ENCODE measurements around the gene TBX6.
A peak's percentile ranks its signal among the peaks of the same experiment; 100 is the strongest.
"Not testable (repeated sequence)": the region's sequence is repeated elsewhere in the genome, so short reads cannot be mapped to it uniquely, and the experiment has no call there.

Gene TBX6

GRCh38 chr16:30065943-30066760 lies 25.6 kb downstream of the TBX6 start:
- no peak for DNase-seq

- DNase-seq = peak; percentile 97
These were observed 26.4 kb downstream of the TBX6 start, which contains the start of gene ALDOA for GRCh38 chr16:30065102-30065942. TSS of gene ALDOA (plus strand) at chr16:30065760. CDS start at chr16:30066898, 1,138 bp downstream.

GRCh38 chr16:30064729-30065101 lies 27.0 kb downstream of the TBX6 start:
- no peak for DNase-seq

- peak; percentile 51 for DNase-seq
These were observed 27.6 kb downstream of the TBX6 start for GRCh38 chr16:30063893-30064728.

- DNase-seq = no peak
These were observed 28.3 kb downstream of the TBX6 start for GRCh38 chr16:30063278-30063892.

GRCh38 chr16:30060836-30061554 lies 30.7 kb downstream of the TBX6 start:
- no peak for DNase-seq

- no peak for DNase-seq
These were observed 31.4 kb downstream of the TBX6 start for GRCh38 chr16:30060346-30060745.

- DNase-seq = no peak
These were observed 36.7 kb downstream of the TBX6 start for GRCh38 chr16:30054959-30055553.

- no peak for DNase-seq
These were observed 37.3 kb downstream of the TBX6 start for GRCh38 chr16:30054451-30054850.

GRCh38 chr16:30053376-30054015 lies 38.2 kb downstream of the TBX6 start:
- DNase-seq = no peak

- DNase-seq = peak; percentile 92
These were observed 38.9 kb downstream of the TBX6 start for GRCh38 chr16:30052671-30053372.

GRCh38 chr16:30051518-30051917 lies 40.2 kb downstream of the TBX6 start:
- DNase-seq = no peak

- no peak for DNase-seq
These were observed 41.9 kb downstream of the TBX6 start for GRCh38 chr16:30049871-30050270.

- DNase-seq = no peak
These were observed 45.1 kb downstream of the TBX6 start for GRCh38 chr16:30046588-30046987.

- DNase-seq = no peak
These were observed 45.5 kb downstream of the TBX6 start for GRCh38 chr16:30046178-30046577.

GRCh38 chr16:30041841-30042240 lies 49.9 kb downstream of the TBX6 start:
- no peak for DNase-seq

GRCh38 chr16:30040690-30041089 lies 51.0 kb downstream of the TBX6 start:
- DNase-seq = not testable (repeated sequence)

- no peak for DNase-seq
These were observed 51.5 kb downstream of the TBX6 start for GRCh38 chr16:30040221-30040620.

All from NCI-H2227 treated with DMSO at 0.1 percent for 48 hours (cell line).